Ovary (tissue), 9 donors: ENCODE data around the gene LIPF. TPM values are rescaled to one million over a fixed set of nuclear protein-coding genes. Genes with fewer than 3 reads are reported as not detected.

Source experiments
- polyA plus RNA-seq, 2 donors: library from polyadenylated mRNA; stranded (reverse); fragments of 200-250 nt in 1 of 2; fragments of 350-450 nt in 1 of 2; fragmentation: Illumina TruSeq in 1 of 2; extraction: RNeasy Lipid Tissue Mini Kit (QIAGEN cat#74804) in 1 of 2; gene quantifications; one replicate each; pipeline ENCODE4 v1.2.3, GENCODE V29; 2013 to 2014
- total RNA-seq, 7 donors: library from RNA; depleted of rRNA in 2 of 7; stranded (reverse); fragments of >200 nt in 2 of 7; fragmentation: NEBNext Ultra II Directional in 3 of 7; extraction: Animal tissue kit (Norgen Biotek cat#: 25700) in 3 of 7; gene quantifications; one replicate each; pipeline versions ENCODE4 v1.1.0 to v1.2.4, GENCODE V29; 2016 to 2023
- donor health status: DM: no; HTN: no; CAD: no; lungs with moderate emphysema.
- donor health status: DM: no; HTN: no; CAD: no.
- donor health status: Bipolar disorder and iron deficiency.
- donor health status: DM: yes; HTN: yes; CAD: no.
- donor health status: DM: no; HTN: no; CAD: no.
- donor health status: DM: yes; HTN: yes; CAD: no.

The LIPF gene
- total and polyA plus RNA-seq, 9 donors: 0.75 TPM; not detected in 8

Other genes starting within 250 kb of the LIPF start
- gene RNLS, start 81.1 kb upstream of the LIPF start, total RNA-seq: 10 to 100 TPM in 6 of 7 donors, 1 to 10 TPM in 1; 9.3 to 21.9 (median 15.8) TPM
- gene RNLS, start 81.1 kb upstream of the LIPF start, polyA plus RNA-seq: 10 to 100 TPM in 1 of 2 donors, 1 to 10 TPM in 1; 7.5 to 11.7 TPM
- gene LIPJ, start 77.7 kb upstream of the LIPF start, total RNA-seq: under 1 TPM; 0.08 to 0.25 (median 0.20) TPM
- gene LIPJ, start 77.7 kb upstream of the LIPF start, polyA plus RNA-seq: not detected
- gene LIPK, start 41.8 kb downstream of the LIPF start, total RNA-seq: not detected
- not detected for gene LIPK, start 41.8 kb downstream of the LIPF start, polyA plus RNA-seq
- gene LIPN, start 95.6 kb downstream of the LIPF start, total RNA-seq: not detected
- not detected for gene LIPN, start 95.6 kb downstream of the LIPF start, polyA plus RNA-seq
- gene LIPM, start 138.3 kb downstream of the LIPF start, total RNA-seq: not detected
- not detected for gene LIPM, start 138.3 kb downstream of the LIPF start, polyA plus RNA-seq
- under 1 TPM in 1 of 7 donors, not detected in 6; 0.42 TPM for gene ANKRD22, start 187.4 kb downstream of the LIPF start, total RNA-seq
- gene ANKRD22, start 187.4 kb downstream of the LIPF start, polyA plus RNA-seq: under 1 TPM in 1 of 2 donors, not detected in 1; 0.63 TPM
- 10 to 100 TPM; 12.8 to 39.6 (median 16.9) TPM for gene STAMBPL1, start 215.8 kb downstream of the LIPF start, total RNA-seq
- gene STAMBPL1, start 215.8 kb downstream of the LIPF start, polyA plus RNA-seq: 10 to 100 TPM in 1 of 2 donors, 1 to 10 TPM in 1; 7.9 to 12.8 TPM